HG03565 (cell line): Measurements from ENCODE around the gene SOX10.
"Not testable (repeated sequence)": the region's sequence is repeated elsewhere in the genome, so short reads cannot be mapped to it uniquely, and the experiment has no call there.

Experiments used
- ATAC-seq: cut with Tn5 transposase; IDR thresholded peaks from one replicate; pipeline ENCODE4 v1.9.1; 2021; ENCODE audit warnings: mild to moderate bottlenecking, moderate library complexity; ENCODE audit not compliant: unreplicated experiment

The SOX10 gene

GRCh38 chr22:37967637-37968451 is 16.5 kb downstream of the SOX10 start:
- no peak for ATAC-seq

- no peak for ATAC-seq
These were observed 17.2 kb downstream of the SOX10 start for GRCh38 chr22:37967147-37967546.

GRCh38 chr22:37965940-37966664 is 18.3 kb downstream of the SOX10 start:
- ATAC-seq: no peak

DNA sequence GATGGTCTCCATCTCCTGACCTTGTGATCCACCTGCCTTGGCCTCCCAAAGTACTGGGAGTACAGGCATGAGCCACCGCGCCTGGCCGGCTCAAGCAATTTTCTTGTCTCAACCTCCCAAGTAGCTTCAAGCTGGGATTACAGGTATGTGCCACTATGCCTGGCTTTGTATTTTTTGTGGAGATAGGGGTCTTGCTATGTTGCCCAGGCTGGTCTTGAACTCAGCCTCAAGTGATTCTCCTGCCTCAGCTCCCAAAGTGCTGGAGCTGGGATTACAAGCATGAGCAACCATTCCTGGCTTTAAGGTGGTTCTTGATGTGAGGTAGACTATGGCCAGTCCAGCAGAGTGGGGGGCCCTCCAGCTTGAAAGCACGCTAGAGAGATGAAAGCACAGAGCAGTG is 23.3 kb downstream of the SOX10 start:
- no peak for ATAC-seq

DNA sequence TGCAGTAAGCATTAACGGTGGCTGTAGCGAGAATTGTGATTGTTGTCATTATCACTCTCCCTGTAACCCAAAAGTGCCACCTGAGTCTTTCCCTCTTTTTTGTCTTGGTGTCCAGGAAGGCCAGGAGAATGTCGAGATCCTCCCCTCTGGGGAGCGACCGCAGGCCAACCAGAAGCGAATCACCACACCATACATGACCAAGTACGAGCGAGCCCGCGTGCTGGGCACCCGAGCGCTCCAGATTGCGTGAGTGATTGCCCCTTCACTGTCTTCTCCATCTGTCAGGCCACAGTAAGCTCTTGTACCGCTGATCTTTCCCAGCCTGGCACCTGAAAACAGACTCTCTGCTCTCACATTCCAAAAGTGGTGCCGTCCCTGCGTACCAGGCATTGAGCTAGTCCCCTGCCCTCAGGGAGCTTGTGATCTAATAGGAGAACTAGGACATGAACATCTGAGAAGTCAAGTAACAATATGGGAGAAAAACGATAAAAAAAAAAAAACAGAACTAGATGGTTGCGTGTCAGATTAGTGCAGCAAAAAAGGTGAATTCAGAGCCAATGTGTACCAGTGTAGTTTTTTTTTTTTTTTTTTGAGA is 25.0 kb downstream of the SOX10 start:
- no peak for ATAC-seq

GRCh38 chr22:37957232-37957631 is 27.1 kb downstream of the SOX10 start:
- no peak for ATAC-seq

- ATAC-seq: not testable (repeated sequence)
These were observed 28.4 kb downstream of the SOX10 start for GRCh38 chr22:37955825-37956397.

DNA sequence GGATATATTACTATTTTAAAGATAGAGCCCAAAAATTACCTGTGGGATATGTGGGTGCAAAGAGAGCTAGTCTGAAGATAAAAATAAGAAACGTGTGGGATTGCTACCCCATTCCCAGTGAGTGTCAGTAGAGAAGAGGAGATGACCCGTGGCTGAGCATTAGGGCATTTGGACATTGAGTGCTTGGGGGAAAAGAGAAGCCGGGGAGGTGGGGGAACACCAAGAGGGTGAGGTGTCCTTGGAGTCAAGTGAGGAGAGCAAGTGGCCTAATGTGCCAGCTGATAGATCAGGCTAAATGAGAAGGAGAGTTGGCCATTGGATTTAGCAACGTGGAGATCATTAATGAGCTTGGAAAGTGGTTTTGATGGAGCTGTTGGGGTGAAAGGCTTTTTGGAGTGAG is 29.7 kb downstream of the SOX10 start:
- no peak for ATAC-seq

DNA sequence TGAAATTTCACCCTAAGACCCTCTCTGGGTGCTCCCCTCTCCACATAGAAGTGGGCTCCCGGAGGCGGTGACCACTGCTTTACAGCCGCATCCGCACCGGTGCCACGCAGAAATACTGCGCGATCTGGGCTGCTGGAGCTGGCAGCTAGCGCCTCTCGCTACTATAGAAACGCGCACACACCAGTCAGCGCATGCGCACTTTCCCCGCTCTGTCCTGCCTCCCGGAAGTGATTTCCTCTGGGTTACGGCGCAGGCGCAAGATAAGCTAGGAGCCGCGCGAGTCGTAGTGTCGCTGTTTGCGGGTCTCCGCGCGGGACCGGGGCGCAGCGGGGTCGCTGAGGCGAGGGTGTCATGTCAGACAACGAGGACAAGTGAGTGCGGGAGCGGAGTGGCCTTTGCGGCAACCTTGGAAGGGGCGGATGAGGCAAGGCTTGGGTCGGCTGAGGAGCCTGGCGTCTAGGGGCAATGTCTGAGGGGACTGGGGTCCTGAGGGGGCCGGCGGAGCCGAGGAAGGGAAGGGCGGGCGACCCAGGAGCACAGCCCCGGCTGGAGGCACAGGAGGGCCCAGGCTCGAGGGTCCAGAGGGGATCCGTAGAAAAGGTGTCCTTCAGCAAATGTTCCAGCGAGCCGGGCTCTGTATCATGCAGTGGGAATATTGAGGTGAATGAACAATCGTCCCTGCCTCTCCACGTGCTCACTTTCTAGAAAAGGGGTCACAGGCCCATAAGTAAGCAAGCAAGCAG is 30.7 kb downstream of the SOX10 start, which contains the start of the genes C22orf23 and POLR2F:
Gene C22orf23 (minus strand): TSS at position 165 of the 743 bp plus-strand sequence. CDS start 452 bp downstream, outside the sequence.
Gene POLR2F (plus strand): TSS at position 263 of the 743 bp plus-strand sequence. CDS start 89 bp downstream, at position 352.
- ATAC-seq: peak; percentile 86

GRCh38 chr22:37953062-37953436 is 31.3 kb downstream of the SOX10 start:
- ATAC-seq: no peak

GRCh38 chr22:37952629-37953028 is 31.7 kb downstream of the SOX10 start:
- ATAC-seq: not testable (repeated sequence)

- ATAC-seq: no peak
These were observed 33.0 kb downstream of the SOX10 start for GRCh38 chr22:37951305-37951704.

DNA sequence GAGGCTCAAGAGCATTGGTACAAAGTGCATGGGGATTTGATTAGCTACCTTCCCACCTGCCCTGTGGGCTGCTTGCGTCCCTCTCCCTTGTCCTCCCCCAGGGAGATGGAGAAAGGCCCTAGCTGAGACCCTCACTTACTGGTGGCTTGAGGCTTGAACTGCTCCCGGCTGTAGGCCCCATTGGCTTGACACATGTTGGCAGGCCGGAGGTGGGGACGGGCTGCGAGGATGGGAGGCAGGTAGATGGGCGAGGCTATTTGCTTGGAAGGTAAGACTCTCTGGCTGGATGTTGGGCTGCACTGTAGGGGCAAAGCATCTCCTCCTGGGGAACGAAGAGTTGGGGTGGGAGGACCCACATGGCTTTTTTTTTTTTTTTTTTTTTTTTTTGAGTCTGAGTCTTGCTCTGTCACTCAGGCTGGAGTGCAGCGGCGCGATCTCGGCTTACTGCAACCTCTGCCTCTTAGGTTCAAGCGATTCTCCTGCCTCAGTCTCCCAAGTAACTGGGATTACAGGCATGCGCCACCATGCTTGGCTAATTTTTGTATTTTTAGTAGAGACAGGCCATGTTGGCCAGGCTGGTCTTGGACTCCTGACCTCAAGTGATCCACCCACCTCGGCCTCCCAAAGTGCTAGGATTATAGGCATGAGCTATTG is 37.1 kb downstream of the SOX10 start:
- not testable (repeated sequence) for ATAC-seq

GRCh38 chr22:37944423-37944822 is 39.9 kb downstream of the SOX10 start:
- ATAC-seq: not testable (repeated sequence)

- ATAC-seq: no peak
These were observed 40.5 kb downstream of the SOX10 start for GRCh38 chr22:37943825-37944198.

GRCh38 chr22:37943136-37943824 is 41.1 kb downstream of the SOX10 start:
- ATAC-seq: no peak

- no peak for ATAC-seq
These were observed 42.2 kb downstream of the SOX10 start for GRCh38 chr22:37942133-37942532.

GRCh38 chr22:37940698-37941376 is 43.5 kb downstream of the SOX10 start:
- no peak for ATAC-seq
